ENCODE results near the gene FAM149B1. TPM values are rescaled to one million over a fixed set of nuclear protein-coding genes. Genes with fewer than 3 reads are reported as not detected.

Gene FAM149B1
- total and polyA plus RNA-seq, 2 of the 13 experiments (the other 11 are each of a cell fraction or from before 2014, with no cell fraction given): 9.3 to 16.8 TPM

DNA sequence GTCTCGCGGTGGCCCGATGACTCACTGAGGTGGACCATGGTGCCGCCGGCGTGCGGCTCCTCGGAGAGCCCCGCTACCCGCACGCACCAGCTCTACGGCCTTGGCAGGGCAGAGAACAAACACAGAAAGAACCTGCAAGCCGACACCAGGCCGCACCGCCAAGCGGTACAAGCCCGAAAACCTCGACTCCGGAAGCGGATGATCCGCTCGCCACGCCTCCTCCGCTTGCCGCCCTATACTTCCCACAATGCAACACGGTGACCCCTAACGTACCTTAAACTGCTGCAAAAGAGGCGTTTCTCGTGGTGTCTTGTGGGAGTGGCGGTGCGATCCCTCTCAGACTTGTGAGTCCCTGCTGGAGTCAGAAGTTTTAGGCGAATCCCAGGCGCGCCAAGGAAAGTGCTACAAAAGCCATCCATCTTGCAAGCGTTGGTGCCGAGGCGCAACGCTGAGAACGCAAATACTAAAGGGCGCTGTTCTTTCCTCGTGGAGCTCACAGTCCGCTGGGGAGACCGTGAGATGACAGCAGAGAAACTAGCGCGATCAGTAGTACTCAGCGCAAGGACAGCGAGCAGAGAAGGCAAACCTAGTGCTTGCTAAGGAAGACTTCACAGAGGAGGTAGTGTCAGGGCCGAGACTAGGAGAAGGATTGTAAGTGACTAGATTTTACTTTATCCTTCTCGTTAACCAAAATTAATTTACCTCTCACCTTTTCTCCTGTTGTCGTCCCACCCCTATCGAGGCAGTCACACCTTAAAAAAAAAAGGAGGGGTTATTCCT is 84.7 kb downstream of the FAM149B1 start, which contains the start of gene MRPS16 (continued):
- TF ChIP-seq PITX1 (CRISPR knock-in tag; IDR thresholded peaks at IDR 0.05): peak; percentile 28; the same call in 1 of the 2 replicates
- no peak for TF ChIP-seq NKX3-1 (CRISPR knock-in tag; IDR thresholded peaks at IDR 0.05)
- no peak for TF ChIP-seq TBL1XR1 (IDR thresholded peaks at IDR 0.05; ENCODE audit: borderline replicate concordance, low read length, partially characterized antibody)
- TF ChIP-seq ATAD3A (CRISPR knock-in tag; IDR thresholded peaks at IDR 0.05): no peak
- no peak for TF ChIP-seq ZSCAN12 (CRISPR knock-in tag; IDR thresholded peaks at IDR 0.05)
- peak; percentile 51; the same call in 1 of the 2 replicates for TF ChIP-seq ZNF746 (CRISPR knock-in tag; IDR thresholded peaks at IDR 0.05)
- peak; percentile 70; the same call in 1 of the 2 replicates for TF ChIP-seq JUND (CRISPR knock-in tag; IDR thresholded peaks at IDR 0.05)
- no peak for TF ChIP-seq ZNF34 (CRISPR knock-in tag; IDR thresholded peaks at IDR 0.05; ENCODE audit: borderline replicate concordance)
- TF ChIP-seq HMGXB3 (CRISPR knock-in tag; IDR thresholded peaks at IDR 0.05; ENCODE audit: borderline replicate concordance): peak; percentile 87
- peak; percentile 64; the same call in 1 of the 2 replicates for TF ChIP-seq ZNF264 (CRISPR knock-in tag; IDR thresholded peaks at IDR 0.05)
- no peak for TF ChIP-seq ZNF766 (CRISPR knock-in tag; IDR thresholded peaks at IDR 0.05; ENCODE audit: borderline replicate concordance)
- TF ChIP-seq, protein P1, sequence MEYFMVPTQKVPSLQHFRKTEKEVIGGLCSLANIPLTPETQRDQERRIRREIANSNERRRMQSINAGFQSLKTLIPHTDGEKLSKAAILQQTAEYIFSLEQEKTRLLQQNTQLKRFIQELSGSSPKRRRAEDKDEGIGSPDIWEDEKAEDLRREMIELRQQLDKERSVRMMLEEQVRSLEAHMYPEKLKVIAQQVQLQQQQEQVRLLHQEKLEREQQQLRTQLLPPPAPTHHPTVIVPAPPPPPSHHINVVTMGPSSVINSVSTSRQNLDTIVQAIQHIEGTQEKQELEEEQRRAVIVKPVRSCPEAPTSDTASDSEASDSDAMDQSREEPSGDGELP (IDR thresholded peaks at IDR 0.05; ENCODE audit: borderline replicate concordance, low read depth): peak; percentile 64; the same call in 1 of the 2 replicates
- TF ChIP-seq STAG1 (CRISPR knock-in tag; IDR thresholded peaks at IDR 0.05): no peak
- TF ChIP-seq HDAC6 (IDR thresholded peaks at IDR 0.05; ENCODE audit: low read depth, low read length): no peak
- TF ChIP-seq ARID3A (IDR thresholded peaks at IDR 0.05; ENCODE audit: low read depth, low read length): no peak; the same call in 1 of the 2 replicates
- no peak for TF ChIP-seq GPBP1L1 (CRISPR knock-in tag; IDR thresholded peaks at IDR 0.05)
- peak; percentile 41; the same call in 1 of the 2 replicates for TF ChIP-seq ZSCAN20 (CRISPR knock-in tag; IDR thresholded peaks at IDR 0.05; ENCODE audit: borderline replicate concordance)

Measured in HepG2 (cell line).